Psoas muscle (tissue), 8 donors: ENCODE results near the gene BOC. TPM values are rescaled to one million over a fixed set of nuclear protein-coding genes. Genes with fewer than 3 reads are reported as not detected.

Experiments used
- ATAC-seq, 4 donors: fragments of 200-7000 bp; cut with Tn5 transposase; one replicate each; pipeline ENCODE4 v1.9.1; 2020; ENCODE audit warnings: moderate library complexity in 3 of 4, mild to moderate bottlenecking in 2 of 4
- DNase-seq, 2 donors: peaks; one replicate each; pipeline ENCODE4 v3.0.0-alpha.2; 2020
- H3K27ac ChIP-seq: fragments of 200-600 bp; one replicate; pipeline ENCODE4 v1.8.0; 2022
- H3K27me3 ChIP-seq, 3 donors: fragments of 200-600 bp in 1 of 3; one replicate each; pipeline versions ENCODE4 v1.6.1 to v1.8.0; 2013 to 2022; ENCODE audit warnings: low read length in 2 of 3, mild to moderate bottlenecking in 2 of 3, moderate library complexity in 1 of 3; ENCODE audit not compliant: insufficient read depth in 3 of 3
- H3K36me3 ChIP-seq, 2 donors: fragments of 200-600 bp in 1 of 2; one replicate each; pipeline versions ENCODE4 v1.6.1 to v1.8.0; 2013 to 2022; ENCODE audit warnings: low read depth in 1 of 2, mild to moderate bottlenecking in 1 of 2, moderate library complexity in 1 of 2; ENCODE audit not compliant: insufficient read depth in 1 of 2
- H3K4me1 ChIP-seq: fragments of 200-600 bp; one replicate; pipeline ENCODE4 v1.8.0; 2022
- H3K4me3 ChIP-seq: fragments of 200-600 bp; one replicate; pipeline ENCODE4 v1.8.0; 2022; ENCODE audit warnings: mild to moderate bottlenecking
- H3K9me3 ChIP-seq: fragments of 200-600 bp; one replicate; pipeline ENCODE4 v1.8.0; 2022
- CTCF ChIP-seq: fragments of 200-600 bp; IDR thresholded peaks from one replicate; pipeline ENCODE4 v1.8.0; 2022; ENCODE audit warnings: antibody characterized with exemption
- WGBS, 3 donors: extraction: QIAGEN DNeasy Blood & Tissue Kit; methylation state at CpG; one replicate each; pipeline versions ENCODE4 v1.1.6 to v1.1.7; 2013; 5-methylcytosine and 5-hydroxymethylcytosine counted together
- intact Hi-C, 2 donors: fragments of 100-400 bp; cut with DNase I; formaldehyde crosslinking; loops; one replicate each; pipeline versions ENCODE4 v1.11.0 to v1.14.2; 2022
- polyA plus RNA-seq, 3 donors: library from polyadenylated mRNA; stranded (reverse); fragments of 200-250 nt; gene quantifications; one replicate each; pipeline ENCODE4 v1.2.3, GENCODE V29; 2013
- total RNA-seq, 4 donors: library from RNA; stranded (reverse); fragmentation: NEBNext Ultra II Directional in 2 of 4; extraction: Animal tissue kit (Norgen Biotek cat#: 25700) in 2 of 4; gene quantifications; one replicate each; pipeline versions ENCODE4 v1.2.1 to v1.2.4, GENCODE V29; 2021 to 2023
- donor health status: healthy with polysubstance abuse.
- donor health status: DM: no; HTN: no; CAD: no; lungs with moderate emphysema.
- donor health status: Bipolar disorder and iron deficiency.
- donor health status: healthy.
- donor health status: DM: yes; HTN: yes; CAD: no.
- donor health status: DM: no; HTN: no; CAD: no.
- donor health status: DM: no; HTN: no; CAD: no.
- donor health status: DM: yes; HTN: yes; CAD: no.

The BOC gene
- total and polyA plus RNA-seq, 7 donors, result 1.1 to 15.4 (median 3.8) TPM

DNA sequence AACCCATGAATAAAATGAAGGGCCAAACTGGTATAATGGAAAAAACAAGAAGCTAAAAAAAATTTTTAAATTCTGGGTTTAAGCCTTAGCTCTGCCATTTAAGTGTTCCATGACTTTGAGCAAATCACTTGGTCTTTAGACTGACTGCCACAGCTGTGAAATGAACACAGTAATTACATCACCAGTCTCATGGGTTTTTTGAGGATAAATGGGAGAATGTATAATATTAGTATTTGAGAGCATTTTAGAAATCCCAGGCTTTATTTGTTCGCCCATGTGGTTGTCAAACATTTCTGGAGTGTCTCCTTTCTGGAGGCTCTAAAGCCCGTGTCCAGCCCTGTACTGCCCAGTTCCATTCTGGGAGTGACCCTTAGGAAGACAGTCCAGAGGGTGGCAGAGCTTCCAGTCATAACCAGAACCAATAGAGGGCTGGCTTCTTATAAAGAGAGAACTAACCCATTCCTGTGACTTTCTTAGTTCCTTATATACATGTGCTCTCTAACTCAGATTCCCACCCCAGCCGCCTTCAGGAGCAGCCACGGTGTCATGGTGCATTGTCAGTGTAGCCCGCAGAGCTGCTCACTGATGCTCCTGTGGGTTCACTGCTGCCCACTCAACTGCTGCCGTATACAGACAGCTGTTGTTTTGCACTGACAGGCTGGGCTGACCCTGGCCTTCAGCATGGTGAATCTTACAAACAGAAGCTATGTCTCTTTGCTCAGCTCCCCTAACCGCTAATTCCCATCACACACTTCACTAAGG is 44.7 kb downstream of the BOC start:
- Histone ChIP-seq H3K27ac (no peak overlapping the region), H3K36me3 (no peaks in the 10 kb centered on the region), H3K4me3 (no peak overlapping the region), H3K4me1 (peaks cover 5% of the 10 kb centered on the region), H3K27me3 (no peaks in the 10 kb centered on the region), H3K9me3 (no peaks in the 10 kb centered on the region)
- ATAC-seq (no peak), DNase-seq (no peak)
- WGBS, 3 donors, result 56 to 74% (median 61%) methylated on average over 7 of the region's 7 CpGs
- TF ChIP-seq CTCF, result no peak
- intact Hi-C loops, result no loop called here

DNA sequence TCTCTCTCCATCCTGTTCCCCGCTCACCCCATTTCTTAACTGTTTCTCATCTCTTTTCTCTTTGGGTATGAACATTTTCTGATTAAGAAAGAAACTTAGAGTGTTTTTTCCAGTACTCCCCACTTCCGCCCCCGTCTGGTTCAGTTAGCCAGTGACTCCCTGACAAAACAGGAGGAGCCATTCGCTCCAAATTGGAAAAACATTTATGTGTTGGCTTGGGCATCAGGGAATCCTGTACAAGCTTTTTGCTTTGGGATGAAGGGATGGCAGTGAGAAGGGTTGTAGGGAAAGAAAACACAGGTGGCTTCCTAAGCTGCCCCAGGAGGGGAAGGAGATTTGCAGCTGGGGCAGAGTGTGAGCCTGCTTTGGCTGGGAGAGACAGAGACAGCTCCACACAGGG is 47.0 kb downstream of the BOC start:
- Histone ChIP-seq H3K9me3 (no peaks in the 10 kb centered on the region), H3K27me3 (no peaks in the 10 kb centered on the region), H3K27ac (no peak overlapping the region), H3K36me3 (no peaks in the 10 kb centered on the region), H3K4me3 (no peak overlapping the region), H3K4me1 (peaks cover 15% of the 10 kb centered on the region)
- DNase-seq (no peak), ATAC-seq (no peak)
- 72 to 89% (median 84%) methylated on average over 4 of the region's 4 CpGs for WGBS, 3 donors
- intact Hi-C loops, result no loop called here
- no peak for TF ChIP-seq CTCF

DNA sequence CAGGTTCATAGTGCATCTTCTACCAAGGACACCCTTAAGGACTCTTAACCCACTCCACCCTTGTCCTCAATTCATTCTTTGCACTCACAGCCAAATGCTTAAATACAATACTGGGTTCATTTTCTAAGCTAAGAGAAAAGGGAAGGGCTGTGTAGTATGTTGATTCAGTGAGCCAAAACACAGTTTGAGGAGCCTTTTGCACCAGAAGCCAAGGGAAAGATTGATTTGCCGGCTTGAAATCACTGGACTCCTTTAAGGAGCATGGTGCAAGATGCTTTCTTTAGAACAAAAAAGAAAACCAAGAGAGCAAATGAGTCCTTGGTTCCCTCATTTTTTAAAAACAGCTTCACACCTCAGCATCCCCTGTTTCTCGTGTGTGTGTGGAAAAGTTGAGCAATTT is 47.8 kb downstream of the BOC start:
- intact Hi-C loops, result no loop called here
- no peaks in the 10 kb centered on the region for H3K36me3 ChIP-seq
- H3K4me3 ChIP-seq, result no peak overlapping the region
- H3K4me1 ChIP-seq, result peaks cover 24% of the 10 kb centered on the region
- TF ChIP-seq CTCF, result no peak
- no peak for ATAC-seq
- no peaks in the 10 kb centered on the region for H3K9me3 ChIP-seq
- H3K27ac ChIP-seq, result no peak overlapping the region
- no peak for DNase-seq
- H3K27me3 ChIP-seq, result no peaks in the 10 kb centered on the region
- WGBS, 3 donors, result 84 to 85% (median 85%) methylated on average over 2 of the region's 2 CpGs

GRCh38 chr3:113261063-113261625 is 49.8 kb downstream of the BOC start:
- Histone ChIP-seq H3K36me3 (no peaks in the 10 kb centered on the region), H3K9me3 (no peaks in the 10 kb centered on the region), H3K27ac (no peak overlapping the region), H3K27me3 (no peaks in the 10 kb centered on the region), H3K4me3 (no peak overlapping the region), H3K4me1 (peaks cover 29% of the 10 kb centered on the region)
- no peak for TF ChIP-seq CTCF
- peak in 3 of 4 donors; percentile 28 to 53 (median 50) for ATAC-seq
- DNase-seq, result peak; percentile 51 to 69
- intact Hi-C loops, result no loop called here
- 67 to 73% (median 67%) methylated on average over 6 of the region's 6 CpGs for whole genome bisulfite sequencing, 3 donors
